ENCODE measurements around the gene RUFY2.
"Not testable (repeated sequence)": the region's sequence is repeated elsewhere in the genome, so short reads cannot be mapped to it uniquely, and the experiment has no call there.

RUFY2 gene

DNA sequence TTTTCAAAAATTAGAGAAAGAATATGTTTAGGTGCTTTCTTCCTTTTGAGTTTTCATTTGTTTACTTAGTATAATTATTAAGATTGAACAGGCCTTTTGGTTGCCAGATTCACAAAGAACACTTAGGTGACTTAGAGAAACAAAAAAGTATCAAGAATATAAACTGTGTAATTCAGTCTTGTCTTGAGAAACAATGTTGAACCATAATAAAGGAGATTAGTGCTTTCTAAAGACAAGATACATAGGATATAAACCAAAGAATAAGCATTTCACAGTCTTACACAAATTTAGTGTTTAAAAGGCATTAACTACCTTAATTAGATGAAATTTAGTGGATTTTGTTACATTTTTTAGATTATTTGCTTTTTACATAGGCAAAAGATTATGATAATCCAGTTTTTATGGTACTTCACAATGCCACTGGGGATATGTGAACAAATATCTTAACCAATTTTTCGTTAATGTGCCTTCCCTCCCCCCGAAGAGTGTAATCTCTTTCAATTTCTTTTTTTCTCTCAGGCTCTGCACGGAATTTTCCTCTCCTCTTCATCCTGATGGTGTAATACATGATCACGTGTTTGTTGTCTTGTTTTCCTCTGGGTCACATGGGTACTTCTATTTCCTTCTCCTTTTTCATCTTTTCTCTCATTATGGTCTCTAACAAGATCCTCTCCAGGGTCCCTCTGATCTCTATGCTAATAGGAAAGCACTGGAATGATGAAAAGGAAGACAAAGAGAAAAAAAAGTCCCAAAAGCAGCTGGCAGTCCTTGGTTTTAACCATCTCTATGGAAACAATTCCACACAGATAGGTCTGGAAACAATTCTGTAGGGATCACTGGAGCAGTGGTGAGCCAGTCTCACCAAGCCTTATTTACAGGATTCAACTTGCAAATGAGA is 78.9 kb downstream of the RUFY2 start:
- DNase-seq (ENCODE audit: low spot score) = peak; percentile 96

DNA sequence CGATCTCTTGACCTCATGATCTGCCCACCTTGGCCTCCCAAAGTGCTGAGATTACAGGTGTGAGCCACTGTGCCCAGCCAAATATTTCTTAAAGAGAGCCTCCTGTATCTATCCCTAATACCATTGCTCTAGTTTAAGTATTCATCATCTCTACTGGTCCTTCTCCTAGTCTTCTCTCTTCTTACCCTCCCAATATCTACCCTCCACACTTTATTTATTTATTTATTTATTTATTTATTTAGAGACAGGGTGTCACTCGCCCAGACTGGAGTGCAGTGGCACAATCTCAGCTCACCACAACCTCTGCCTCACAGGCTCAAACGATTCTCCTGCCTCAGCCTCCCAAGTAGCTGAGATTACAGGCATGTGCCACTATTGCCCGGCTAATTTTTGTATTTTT is 82.7 kb downstream of the RUFY2 start:
- DNase-seq (ENCODE audit: low spot score) = not testable (repeated sequence)

DNA sequence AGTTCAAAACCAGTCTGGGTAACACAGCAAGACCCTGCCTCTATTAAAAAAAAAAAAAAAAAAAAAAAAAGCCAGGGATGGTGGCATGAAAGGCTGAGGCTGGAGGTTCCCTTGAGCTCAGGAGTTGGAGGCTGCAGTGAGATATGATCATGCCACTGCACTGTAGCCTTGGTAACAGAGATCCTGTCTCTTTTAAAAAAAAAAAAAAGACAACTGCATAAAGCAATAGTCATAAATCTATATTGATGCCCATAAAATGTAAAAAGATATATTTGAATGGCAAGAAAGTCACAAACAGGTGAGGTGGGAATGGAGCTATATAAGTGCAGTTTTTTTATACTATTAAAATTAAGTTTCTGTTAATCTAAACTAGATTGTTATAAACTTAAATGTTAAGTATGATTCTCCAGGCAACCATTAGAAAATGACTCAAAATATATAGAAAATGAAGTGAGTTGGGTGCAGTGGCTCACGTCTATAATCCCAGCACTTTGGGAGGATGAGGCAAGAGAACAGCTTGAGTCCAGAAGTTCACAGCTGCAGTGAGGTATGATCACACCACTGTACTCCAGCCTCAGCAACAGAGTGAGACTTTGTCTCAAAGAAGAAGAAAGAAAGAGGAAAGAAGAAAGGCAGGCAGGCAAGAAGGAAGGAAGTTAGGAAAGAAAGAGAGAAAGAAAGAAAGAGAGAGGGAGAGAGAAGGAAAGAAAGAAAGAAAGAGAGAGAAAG is 88.6 kb downstream of the RUFY2 start:
- no peak for DNase-seq (ENCODE audit: low spot score)

DNA sequence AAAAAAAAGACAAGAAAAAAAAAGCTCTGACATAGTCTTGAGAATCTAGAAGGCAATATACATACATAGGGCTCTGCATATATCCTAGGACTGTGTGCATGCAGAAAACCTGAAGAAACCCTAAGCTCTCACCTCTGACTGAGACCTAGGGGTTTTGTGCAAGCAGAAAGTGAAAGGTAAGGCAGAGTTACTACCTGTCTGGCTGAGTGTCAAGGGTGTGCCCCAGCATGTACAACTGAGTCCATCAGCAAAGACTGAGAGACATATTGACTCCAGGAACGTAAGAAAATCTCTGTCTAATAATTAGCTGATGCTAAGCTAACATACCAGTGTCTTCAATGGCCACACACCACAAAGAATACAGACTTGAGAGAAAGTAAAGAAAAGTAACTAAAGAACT is 91.5 kb downstream of the RUFY2 start:
- DNase-seq (ENCODE audit: low spot score) = no peak

- DNase-seq (ENCODE audit: low spot score) = not testable (repeated sequence)
Observed at GRCh38 chr10:68314930-68315329, 92.1 kb downstream of the RUFY2 start.

DNA sequence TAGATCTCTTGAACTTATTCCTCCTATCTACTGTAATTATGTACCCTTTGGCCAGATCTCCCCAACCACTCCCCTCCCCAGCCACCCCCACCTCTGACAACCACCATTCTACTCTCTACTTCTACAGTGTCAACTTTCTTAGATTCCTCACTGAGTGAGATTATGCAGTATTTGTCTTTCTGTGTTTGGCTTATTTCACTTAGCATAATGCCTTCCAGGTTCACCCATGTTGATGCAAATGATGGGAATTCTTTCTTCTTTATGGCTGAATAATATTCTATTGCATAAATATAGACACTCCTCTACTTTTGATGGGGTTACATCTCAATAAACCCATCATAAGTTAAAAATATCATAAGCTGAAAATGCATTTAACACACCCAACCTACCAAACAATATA is 96.5 kb downstream of the RUFY2 start:
- no peak for DNase-seq (ENCODE audit: low spot score)

DNA sequence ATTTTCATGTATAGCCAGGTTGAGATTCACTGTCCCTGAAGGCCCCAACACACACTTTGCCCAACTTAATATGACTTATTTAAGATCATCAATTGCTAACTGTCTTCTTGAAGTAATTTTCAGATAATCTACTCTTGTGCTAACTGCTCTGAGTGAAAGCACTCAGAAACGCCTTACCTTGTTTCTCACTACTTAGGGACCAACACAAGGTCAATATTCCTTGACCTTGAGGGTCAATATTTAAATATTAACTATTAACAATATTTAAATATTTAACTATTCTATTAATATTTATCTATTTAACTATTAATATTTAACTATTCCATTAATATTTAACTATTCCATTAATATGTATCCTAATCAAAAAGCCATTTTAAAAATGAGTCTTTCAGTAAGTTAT is 101.2 kb downstream of the RUFY2 start:
- DNase-seq (ENCODE audit: low spot score) = no peak

DNA sequence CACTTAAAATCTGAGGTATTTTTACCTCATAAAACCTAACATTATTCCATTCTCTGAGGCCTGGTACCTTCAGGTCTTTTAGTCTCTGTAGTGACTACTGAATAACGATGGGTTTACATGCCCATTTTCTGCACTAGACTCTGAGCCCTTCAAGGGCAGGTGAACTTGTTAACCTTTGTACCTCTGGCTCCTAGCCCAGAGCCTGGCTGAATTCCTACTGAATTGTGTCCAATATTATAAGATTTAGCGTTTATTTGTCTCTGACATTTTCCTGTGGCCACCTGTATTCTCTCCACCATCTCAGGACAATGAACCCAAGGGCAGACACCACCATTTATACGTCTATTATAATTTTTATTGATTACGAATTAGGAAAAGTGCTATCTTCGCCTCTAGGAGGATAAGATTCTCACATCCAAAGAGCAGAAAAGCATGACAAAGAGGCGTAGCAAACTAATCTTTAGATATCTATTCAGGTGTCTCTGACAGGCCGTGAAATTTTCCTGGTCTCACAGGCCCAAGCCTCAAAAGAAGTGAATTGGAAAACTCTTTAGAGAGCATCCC is 103.1 kb downstream of the RUFY2 start:
- no peak for DNase-seq (ENCODE audit: low spot score)

DNA sequence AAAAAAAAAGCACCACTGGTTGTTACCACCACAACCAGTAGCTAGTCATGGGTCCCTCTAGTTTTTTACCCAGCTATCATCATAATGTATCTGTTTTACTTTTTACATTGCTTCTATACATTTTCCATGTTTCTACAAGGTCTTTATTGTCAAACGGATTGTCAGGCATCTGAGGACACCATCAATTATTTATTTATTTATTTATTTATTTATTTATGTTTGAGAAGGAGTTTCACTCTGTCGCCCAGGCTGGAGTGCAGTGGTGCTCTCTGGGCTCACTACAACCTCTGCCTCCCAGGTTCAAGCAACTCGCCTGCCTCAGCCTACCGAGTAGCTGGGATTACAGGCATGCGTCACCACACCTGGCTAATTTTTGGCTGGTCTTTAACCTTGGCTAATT is 104.2 kb downstream of the RUFY2 start:
- no peak for DNase-seq (ENCODE audit: low spot score)

GRCh38 chr10:68302503-68302823 is 104.6 kb downstream of the RUFY2 start:
- no peak for DNase-seq (ENCODE audit: low spot score)

GRCh38 chr10:68301790-68302502 is 105.1 kb downstream of the RUFY2 start:
- DNase-seq (ENCODE audit: low spot score) = peak; percentile 81

DNA sequence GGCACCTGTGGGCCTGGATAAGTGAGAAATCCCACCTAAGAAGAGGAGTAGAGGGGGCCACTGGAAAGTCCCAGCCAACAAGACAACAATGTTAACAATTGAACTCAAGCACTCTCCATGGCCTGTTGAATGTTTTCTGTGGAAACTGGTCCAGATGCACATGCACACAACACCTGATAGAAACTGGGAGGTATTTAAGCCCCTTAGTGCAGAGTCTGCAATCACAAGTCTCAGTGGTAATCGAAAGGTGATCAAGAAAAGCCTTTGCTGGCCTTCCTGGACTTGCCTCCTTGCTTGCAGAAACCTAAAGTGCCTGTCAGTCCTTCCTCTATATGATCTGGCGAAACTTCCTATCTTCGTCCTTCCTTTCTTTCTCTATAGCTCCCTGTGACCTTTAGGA is 105.8 kb downstream of the RUFY2 start:
- DNase-seq (ENCODE audit: low spot score) = no peak

GRCh38 chr10:68296843-68297663 is 110.0 kb downstream of the RUFY2 start:
- DNase-seq (ENCODE audit: low spot score) = no peak

Measured in pons (tissue), 1 donor.